NCI-H345 (cell line): ENCODE data around the gene PPP2R2B.

Experiments
- DNase-seq: peaks from one replicate; lab custom pipeline; 2025; lab: John Stamatoyannopoulos, UW

The PPP2R2B gene

GRCh38 chr5:146781157-146781556, 97.4 kb downstream of the PPP2R2B start:
- no peak for DNase-seq

- no peak for DNase-seq
Observed at GRCh38 chr5:146779211-146779869, 99.2 kb downstream of the PPP2R2B start.

- no peak for DNase-seq
Observed at GRCh38 chr5:146778795-146779194, 99.8 kb downstream of the PPP2R2B start.

GRCh38 chr5:146778261-146778660, 100.3 kb downstream of the PPP2R2B start:
- no peak for DNase-seq

GRCh38 chr5:146772881-146773466, 105.6 kb downstream of the PPP2R2B start:
- DNase-seq: no peak

GRCh38 chr5:146770980-146771379, 107.6 kb downstream of the PPP2R2B start:
- no peak for DNase-seq

- no peak for DNase-seq
Observed at GRCh38 chr5:146770546-146770945, 108.0 kb downstream of the PPP2R2B start.

- DNase-seq: no peak
Observed at GRCh38 chr5:146767534-146767933, 111.0 kb downstream of the PPP2R2B start.

GRCh38 chr5:146766013-146766412, 112.5 kb downstream of the PPP2R2B start:
- no peak for DNase-seq

GRCh38 chr5:146765089-146765832, 113.3 kb downstream of the PPP2R2B start:
- DNase-seq: no peak

GRCh38 chr5:146762830-146763229, 115.7 kb downstream of the PPP2R2B start:
- DNase-seq: no peak

GRCh38 chr5:146761811-146762210, 116.7 kb downstream of the PPP2R2B start:
- no peak for DNase-seq

- DNase-seq: no peak
Observed at GRCh38 chr5:146758938-146759337, 119.6 kb downstream of the PPP2R2B start.

- DNase-seq: no peak
Observed at GRCh38 chr5:146758076-146758475, 120.5 kb downstream of the PPP2R2B start.

GRCh38 chr5:146756546-146756945, 122.0 kb downstream of the PPP2R2B start:
- no peak for DNase-seq

- no peak for DNase-seq
Observed at GRCh38 chr5:146755793-146756192, 122.8 kb downstream of the PPP2R2B start.

GRCh38 chr5:146754621-146755020, 123.9 kb downstream of the PPP2R2B start:
- DNase-seq: no peak

- peak; percentile 26 for DNase-seq
Observed at GRCh38 chr5:146753641-146754040, 124.9 kb downstream of the PPP2R2B start.

GRCh38 chr5:146751781-146752401, 126.7 kb downstream of the PPP2R2B start:
- no peak for DNase-seq

GRCh38 chr5:146751054-146751453, 127.5 kb downstream of the PPP2R2B start:
- DNase-seq: no peak

- no peak for DNase-seq
Observed at GRCh38 chr5:146748533-146748932, 130.0 kb downstream of the PPP2R2B start.

GRCh38 chr5:146745931-146746577, 132.5 kb downstream of the PPP2R2B start:
- DNase-seq: peak; percentile 36
